ENCODE measurements around the gene KCNK10. TPM values are rescaled to one million over a fixed set of nuclear protein-coding genes. Genes with fewer than 3 reads are reported as not detected.

Gene KCNK10
- polyA plus RNA-seq, 3 donors = 0.05 TPM; not detected in 2

GRCh38 chr14:88333036-88333435 is 10.0 kb upstream of the KCNK10 start:
- Histone ChIP-seq H3K4me1 (ENCODE audit: control insufficient read depth in 1 of 2, insufficient read depth in 2 of 2, low read length in 2 of 2) (no peaks in the 10 kb centered on the region), H3K9me3 (replicated peaks in 1 of 2; ENCODE audit: control insufficient read depth in 1 of 2, insufficient read depth in 1 of 2, low read length in 2 of 2) (no peaks in the 10 kb centered on the region), H2AFZ (ENCODE audit: insufficient read depth, low read depth, low read length, poor library complexity, severe bottlenecking) (no peak overlapping the region), H3K4me3 (replicated peaks in 1 of 3; ENCODE audit: low read depth in 2 of 3, low read length in 3 of 3) (no peak overlapping the region), H3K79me2 (ENCODE audit: insufficient read depth, low read length) (no peaks in the 10 kb centered on the region), H3K27me3 (ENCODE audit: control insufficient read depth in 2 of 2, insufficient read depth in 2 of 2, low read length in 2 of 2) (peaks cover 20 to 28% of the 10 kb centered on the region in 2 donors), H4K20me1 (ENCODE audit: insufficient read depth, low read length) (no peaks in the 10 kb centered on the region), H3K4me2 (replicated peaks; ENCODE audit: extremely low read depth, low read length, poor library complexity, severe bottlenecking) (no peak overlapping the region), H3K27ac (ENCODE audit: low read depth in 1 of 2, low read length in 2 of 2) (no peak overlapping the region), H3K36me3 (replicated peaks in 1 of 2; ENCODE audit: control insufficient read depth in 1 of 2, insufficient read depth in 2 of 2, low read length in 2 of 2) (no peaks in the 10 kb centered on the region), H3K9ac (ENCODE audit: insufficient read depth, low read length, poor library complexity, severe bottlenecking) (no peak overlapping the region)
- Mint-ChIP-seq H3K27ac (no peak overlapping the region), H3K27me3 (ENCODE audit: low read depth in 3 of 3) (peaks cover 21 to 43% (median 29%) of the 10 kb centered on the region in 3 donors), H3K4me3 (no peak overlapping the region), H3K36me3 (no peaks in the 10 kb centered on the region), H3K4me1 (no peaks in the 10 kb centered on the region), H3K9me3 (peaks cover 0 to 12% (median 3%) of the 10 kb centered on the region in 7 donors)
- intact Hi-C loops (cut with micrococcal nuclease) = no loop called here
- TF ChIP-seq CTCF (IDR thresholded peaks at IDR 0.05) = no peak
- WGBS (ENCODE audit: insufficient coverage) = 100% methylated on average over 1 of the region's 1 CpG
- no peak for DNase-seq

GRCh38 chr14:88327497-88327896 is 4.4 kb upstream of the KCNK10 start:
- no peak for DNase-seq
- Histone ChIP-seq H3K9me3 (replicated peaks in 1 of 2; ENCODE audit: control insufficient read depth in 1 of 2, insufficient read depth in 1 of 2, low read length in 2 of 2) (peaks cover 2 to 37% of the 10 kb centered on the region in 2 donors), H3K4me1 (ENCODE audit: control insufficient read depth in 1 of 2, insufficient read depth in 2 of 2, low read length in 2 of 2) (peaks cover 11 to 15% of the 10 kb centered on the region in 2 donors), H3K79me2 (ENCODE audit: insufficient read depth, low read length) (no peaks in the 10 kb centered on the region), H3K27ac (ENCODE audit: low read depth in 1 of 2, low read length in 2 of 2) (no peak overlapping the region), H4K20me1 (ENCODE audit: insufficient read depth, low read length) (no peaks in the 10 kb centered on the region), H2AFZ (ENCODE audit: insufficient read depth, low read depth, low read length, poor library complexity, severe bottlenecking) (no peak overlapping the region), H3K36me3 (replicated peaks in 1 of 2; ENCODE audit: control insufficient read depth in 1 of 2, insufficient read depth in 2 of 2, low read length in 2 of 2) (no peaks in the 10 kb centered on the region), H3K4me3 (replicated peaks in 1 of 3; ENCODE audit: low read depth in 2 of 3, low read length in 3 of 3) (no peak overlapping the region), H3K27me3 (ENCODE audit: control insufficient read depth in 2 of 2, insufficient read depth in 2 of 2, low read length in 2 of 2) (peaks cover 65 to 79% of the 10 kb centered on the region in 2 donors), H3K9ac (ENCODE audit: insufficient read depth, low read length, poor library complexity, severe bottlenecking) (no peak overlapping the region), H3K4me2 (replicated peaks; ENCODE audit: extremely low read depth, low read length, poor library complexity, severe bottlenecking) (no peak overlapping the region)
- Mint-ChIP-seq H3K36me3 (peaks cover 0 to 5% of the 10 kb centered on the region in 2 donors), H3K27me3 (ENCODE audit: low read depth in 3 of 3) (peaks cover 64 to 83% (median 65%) of the 10 kb centered on the region in 3 donors), H3K27ac (no peak overlapping the region), H3K4me3 (peak overlapping the region in 1 of 2 donors; percentile 86), H3K4me1 (peaks cover 5% of the 10 kb centered on the region), H3K9me3 (peaks cover 0 to 29% (median 16%) of the 10 kb centered on the region in 7 donors)
- intact Hi-C loops (cut with micrococcal nuclease) = no loop called here
- no CpG with 5 or more reads among the region's 1 CpG for WGBS (ENCODE audit: insufficient coverage)
- no peak for TF ChIP-seq CTCF (IDR thresholded peaks at IDR 0.05)

All from CD14-positive monocyte (primary cell).